GOT3 (cell line): ENCODE measurements around the gene ZCCHC14.
"Not testable (repeated sequence)": the region's sequence is repeated elsewhere in the genome, so short reads cannot be mapped to it uniquely, and the experiment has no call there.

Source experiments
- DNase-seq: peaks from one replicate; lab custom pipeline; 2025; ENCODE audit warnings: mixed read lengths; lab: John Stamatoyannopoulos, UW

Gene ZCCHC14

DNA sequence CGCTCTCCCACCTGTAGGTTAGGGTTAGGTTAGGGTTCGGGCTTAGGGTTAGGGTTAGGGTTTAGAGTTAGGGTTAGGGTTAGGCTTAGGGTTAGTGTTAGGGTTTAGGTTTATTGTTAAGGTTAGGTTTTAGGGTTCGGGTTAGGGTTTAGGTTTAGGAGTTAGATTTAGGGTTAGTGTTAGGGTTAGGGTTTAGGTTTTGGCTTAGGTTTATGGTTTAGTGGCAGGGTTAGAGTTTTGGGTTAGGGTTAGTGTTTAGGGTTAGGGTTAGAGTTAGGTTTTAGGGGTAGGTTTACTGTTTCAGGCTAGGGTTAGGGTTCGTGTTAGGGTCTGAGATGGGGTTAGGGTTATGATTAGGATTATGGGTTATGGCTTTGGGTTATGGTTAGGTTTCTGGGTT is 31.6 kb upstream of the ZCCHC14 start:
- DNase-seq: no peak

DNA sequence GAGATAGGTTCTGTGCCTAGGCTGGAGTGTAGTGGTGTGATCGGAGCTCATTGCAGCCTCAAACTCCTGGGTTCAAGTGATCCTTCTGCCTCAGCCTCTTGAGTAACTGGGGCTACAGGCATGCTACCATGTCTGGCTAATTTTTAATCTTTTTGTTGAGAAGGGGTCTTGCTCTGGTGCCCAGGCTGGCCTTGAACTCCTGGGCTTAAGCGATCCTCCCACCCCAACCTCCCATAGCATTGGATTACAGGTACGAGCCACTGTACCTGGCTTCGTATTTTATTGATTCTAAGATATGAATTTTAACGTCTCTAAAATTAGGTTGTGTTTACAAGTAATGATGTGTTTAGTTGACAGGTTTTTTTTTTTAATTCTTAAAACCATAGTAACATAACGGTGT is 30.8 kb upstream of the ZCCHC14 start:
- not testable (repeated sequence) for DNase-seq

DNA sequence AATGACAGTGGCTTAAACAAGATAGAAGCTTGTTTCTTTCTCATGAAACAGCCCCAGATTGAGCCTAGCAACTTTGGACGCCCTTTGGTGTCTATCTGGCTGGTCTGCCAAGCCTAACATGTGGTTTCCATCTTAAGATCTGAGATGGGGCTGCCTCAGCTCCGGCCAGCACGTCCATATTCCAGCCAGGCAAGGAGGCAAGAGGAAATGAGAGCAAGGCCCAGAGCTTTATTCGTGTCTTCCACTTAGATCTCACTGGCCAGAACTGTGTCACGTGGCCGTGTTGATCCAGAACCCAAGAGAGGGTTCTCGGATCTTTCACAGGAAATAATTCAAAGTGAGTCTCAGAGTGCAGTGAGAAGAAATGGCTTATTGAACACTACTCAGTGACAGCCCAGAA is 28.9 kb upstream of the ZCCHC14 start:
- not testable (repeated sequence) for DNase-seq

DNA sequence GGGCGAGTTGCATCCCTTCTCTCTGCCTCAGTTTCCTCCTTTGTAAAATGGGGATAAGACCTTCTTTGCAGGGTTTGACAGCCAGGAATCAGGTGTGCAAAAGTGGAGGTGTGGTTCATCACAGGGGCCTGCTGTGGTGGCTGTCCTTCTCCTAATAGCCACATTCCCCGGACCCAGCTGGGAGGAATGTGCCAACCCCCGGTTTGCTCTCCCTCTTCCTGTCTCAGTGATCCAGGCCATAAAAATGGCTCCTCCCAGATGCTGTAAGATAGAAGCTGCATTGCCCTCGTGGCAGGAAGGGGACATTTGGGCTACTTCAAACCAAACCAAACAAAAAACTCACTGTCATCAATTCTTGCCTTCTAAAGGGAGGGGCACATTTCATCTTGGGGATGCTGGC is 26.3 kb upstream of the ZCCHC14 start:
- not testable (repeated sequence) for DNase-seq

DNA sequence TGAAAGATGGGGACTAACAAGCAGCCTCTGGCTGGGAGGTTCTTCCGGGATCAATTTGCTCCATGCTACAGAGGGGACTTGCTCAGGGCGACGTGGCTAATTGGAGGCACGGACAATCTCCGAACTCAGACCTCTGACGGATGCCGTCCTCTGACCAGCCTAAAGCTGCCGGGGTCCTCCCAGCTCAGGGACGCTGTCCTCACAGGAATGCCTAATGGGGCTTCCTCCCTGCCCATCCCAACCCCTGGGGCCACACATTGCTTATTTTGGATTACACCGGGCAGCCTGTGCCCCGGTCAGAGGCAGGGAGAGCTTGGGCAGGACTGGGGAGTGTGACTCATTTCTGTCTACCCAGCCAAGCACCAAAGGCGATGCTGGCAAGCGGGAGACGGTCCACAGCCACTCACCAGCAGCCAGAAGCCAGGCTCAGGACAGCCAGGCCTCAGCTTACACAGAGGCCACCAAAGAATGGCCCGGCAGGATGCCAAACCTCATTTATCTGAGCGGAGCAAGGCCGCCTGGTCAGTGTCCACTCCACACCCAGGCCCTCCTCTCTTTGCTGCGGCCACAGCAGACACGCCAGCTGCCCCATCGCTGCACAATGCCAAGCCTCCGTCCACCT is 25.7 kb upstream of the ZCCHC14 start:
- not testable (repeated sequence) for DNase-seq

DNA sequence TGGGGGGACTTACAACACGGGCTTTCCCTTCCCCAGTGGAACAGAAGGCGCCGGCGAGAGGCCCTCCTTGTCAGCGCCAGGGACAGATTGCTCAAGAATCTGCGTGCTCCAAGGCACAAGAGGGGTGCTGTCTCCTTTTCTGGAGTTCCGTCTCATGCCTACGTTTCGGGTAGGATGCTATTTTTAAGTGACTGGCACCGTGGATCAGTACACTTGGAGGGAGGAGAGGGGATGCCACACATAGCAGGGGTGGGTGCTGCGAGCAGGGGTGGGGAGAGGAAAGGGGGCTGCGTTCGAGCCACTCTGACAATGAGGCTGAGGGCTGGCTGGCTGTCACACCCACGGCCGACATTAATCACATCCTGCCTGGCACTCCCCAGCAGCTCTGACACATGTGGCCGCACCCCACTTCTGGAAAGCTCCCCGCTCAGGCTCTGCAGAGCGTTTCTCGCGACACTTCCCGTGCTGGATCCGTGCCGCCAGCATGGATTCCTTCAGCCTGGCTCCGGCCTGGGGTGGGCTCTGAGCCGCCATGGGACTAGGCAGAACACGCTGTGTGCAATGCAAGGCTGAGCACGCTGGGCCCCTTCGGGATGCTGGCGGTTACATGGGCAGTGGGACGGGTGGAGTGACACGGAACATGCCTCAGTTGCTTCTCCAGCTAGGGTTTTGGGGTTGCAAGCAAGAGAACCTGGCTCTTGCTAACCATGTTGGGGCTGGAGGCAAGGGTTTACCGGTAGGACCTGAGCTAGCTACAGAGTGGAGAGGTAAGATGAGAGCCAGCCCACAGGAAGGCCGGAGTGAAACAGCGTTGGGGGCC is 25.0 kb upstream of the ZCCHC14 start:
- not testable (repeated sequence) for DNase-seq

DNA sequence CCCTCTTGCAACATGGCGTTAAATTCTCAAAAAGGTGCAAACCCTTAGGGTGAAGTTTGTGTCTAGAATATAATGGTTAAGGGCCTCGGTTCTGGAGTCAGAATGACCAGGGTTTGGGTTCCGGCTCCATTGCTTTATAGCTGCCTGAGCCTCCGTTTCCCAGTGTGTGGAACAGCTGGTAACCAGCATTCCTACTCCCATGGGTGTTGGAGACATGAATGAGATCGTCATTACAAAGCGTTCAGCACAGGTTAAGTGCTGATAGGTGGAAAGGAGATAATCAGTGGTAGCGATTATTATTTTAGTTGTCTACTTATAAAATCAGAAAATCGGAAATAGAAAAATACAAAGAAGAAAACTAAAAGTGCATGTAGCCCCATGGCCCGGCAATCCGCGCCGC is 23.5 kb upstream of the ZCCHC14 start:
- no peak for DNase-seq

DNA sequence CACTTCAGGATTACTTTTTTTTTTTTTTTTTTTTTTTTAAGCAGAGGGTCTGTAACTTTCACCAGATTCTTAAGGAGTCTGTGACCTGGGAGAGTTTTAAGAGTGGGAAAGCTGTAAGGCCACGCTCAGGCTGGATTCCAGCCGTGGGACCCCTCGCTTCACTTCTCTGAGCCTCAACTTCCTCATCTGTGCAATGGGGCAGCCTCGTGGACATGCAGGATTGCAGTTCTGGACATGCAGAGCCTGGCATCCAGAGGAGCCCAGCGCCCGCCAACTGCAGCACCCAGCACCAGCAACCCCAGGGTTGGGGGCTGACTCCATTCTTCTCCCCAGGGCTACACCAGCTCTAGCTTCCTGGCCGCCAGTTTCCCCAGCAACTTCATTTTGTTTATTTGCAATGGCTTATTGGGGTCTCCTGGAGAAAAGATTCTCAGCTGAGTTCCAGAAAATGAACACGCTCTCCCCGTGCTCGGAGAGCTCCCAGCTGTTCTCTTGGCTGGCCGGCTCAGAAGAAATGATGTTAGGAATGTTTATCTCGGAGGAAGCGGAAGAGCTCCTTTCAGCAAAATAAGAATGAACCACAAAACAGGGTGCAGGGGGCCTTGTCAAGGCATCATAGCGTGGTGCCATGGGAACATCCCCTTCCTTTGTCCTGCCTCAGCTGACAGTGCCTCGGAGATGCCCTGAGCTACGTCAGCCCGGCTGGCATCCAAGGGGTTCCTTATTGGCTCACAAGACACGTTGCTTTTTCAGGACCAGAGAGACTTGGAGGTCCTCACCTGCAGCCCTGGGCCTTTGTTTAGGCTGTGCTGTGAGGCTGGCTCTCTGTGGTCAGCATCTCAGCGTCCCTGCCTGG is 22.9 kb upstream of the ZCCHC14 start:
- no peak for DNase-seq

DNA sequence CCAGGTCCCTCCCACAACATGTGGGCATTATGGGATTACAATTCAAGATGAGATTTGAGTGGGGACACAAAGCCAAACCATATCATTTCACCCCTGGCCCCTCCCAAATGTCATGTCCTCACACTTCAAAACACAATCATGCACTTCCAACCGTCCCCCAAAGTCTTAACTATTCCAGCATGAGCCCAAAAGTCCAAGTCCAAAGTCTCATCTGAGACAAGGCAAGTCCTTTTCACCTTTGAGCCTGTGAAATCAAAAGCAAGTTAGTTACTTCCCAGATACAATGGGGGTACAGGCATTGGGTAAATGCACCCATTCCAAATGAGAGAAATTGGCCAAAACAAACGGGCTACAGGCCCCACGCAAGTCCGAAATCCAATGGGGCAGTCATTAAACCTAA is 17.0 kb upstream of the ZCCHC14 start:
- DNase-seq: not testable (repeated sequence)

DNA sequence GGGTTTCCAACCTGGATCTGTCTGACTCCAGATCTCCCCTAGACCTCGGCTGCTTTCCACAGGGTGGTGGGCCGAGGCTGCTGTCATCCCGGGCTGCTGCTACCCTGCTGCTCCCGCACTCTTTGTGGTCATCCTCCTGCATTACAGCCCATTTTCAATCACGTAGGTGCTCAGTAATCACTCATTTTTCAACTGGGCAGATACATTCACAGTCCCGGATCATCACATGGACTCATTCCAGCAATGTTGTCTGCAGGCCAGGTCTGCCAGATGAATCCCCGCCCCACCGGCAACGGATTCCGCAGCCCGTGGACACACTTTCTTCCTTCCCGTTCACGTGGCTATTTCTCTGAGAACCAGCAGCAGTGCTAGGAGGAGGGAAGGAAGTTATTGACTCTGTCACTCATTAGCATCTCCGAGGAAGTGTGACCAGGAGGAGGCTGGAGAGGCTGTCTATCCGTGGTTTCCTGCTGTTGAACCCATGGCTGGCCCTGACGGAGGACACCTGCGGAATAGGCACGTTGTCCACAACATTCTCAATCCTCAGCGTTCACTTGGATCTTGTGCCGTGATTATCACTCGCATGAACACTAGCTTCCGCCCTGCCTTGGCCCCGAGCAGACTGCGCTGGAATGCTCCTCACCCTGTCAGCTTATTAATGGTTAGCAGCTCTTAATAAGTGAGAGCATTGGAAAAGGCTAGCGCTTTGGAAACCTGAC is 14.7 kb upstream of the ZCCHC14 start:
- no peak for DNase-seq

DNA sequence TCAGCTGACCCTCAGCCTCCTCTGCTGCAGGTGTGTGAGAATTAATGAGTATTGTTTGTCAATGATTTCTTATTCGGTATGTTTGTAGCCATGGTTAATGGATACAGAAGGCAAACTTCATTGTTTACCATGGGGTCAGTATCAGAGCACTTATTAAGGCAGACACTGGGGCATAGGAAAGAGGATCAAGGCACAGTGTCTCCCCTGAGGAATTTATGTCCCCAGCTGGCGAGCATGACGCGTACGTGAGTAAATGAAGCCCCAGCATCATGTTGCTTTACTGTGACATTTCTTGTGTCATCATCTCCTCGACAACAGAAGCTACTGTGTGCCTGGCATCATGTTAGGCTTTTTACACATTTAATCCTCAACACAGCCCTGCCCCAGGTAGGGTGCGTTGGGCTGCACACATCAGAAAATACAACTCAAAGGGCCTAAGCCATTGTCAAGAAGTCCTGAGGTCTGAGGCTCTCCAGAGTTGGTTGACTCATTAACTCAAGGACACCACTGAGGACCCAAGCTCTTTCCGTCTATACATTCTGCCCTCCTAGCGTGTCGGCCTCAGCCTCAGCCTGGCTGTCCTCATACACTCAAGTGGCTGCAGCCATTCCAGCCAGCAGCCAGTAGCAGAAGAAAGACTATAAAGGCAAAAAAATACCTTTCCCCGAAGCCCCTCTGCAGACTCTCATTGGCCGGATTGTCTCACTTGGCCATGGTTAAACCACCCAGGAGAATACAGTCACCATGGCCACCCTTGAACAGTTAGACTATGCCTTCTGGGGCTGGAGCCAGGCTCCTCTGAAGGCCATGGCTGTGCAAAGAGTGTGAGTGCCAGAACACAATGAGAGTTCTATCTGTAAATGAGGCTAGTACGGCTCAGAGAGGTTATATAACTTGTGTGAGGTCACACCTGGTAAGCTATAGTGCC is 13.9 kb upstream of the ZCCHC14 start:
- DNase-seq: no peak

DNA sequence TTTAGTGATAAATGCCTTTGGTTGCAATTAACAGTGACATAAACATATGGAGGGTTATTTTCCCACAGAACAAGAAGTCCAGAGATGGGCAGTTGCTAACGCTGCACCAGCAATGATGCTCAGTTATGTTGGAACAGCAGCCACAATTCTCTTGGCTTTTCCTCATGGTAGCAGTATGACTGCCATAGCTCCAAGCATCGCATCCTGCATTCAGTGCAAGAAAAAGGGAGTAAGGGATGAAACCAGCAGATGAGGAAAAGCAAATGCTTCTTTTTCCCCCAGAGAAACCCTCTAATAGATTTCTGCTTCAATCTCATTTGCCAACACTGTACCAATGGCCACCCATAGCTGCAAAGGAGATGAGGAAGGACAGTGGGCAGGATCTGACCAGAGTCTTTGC is 13.0 kb upstream of the ZCCHC14 start:
- DNase-seq: no peak

DNA sequence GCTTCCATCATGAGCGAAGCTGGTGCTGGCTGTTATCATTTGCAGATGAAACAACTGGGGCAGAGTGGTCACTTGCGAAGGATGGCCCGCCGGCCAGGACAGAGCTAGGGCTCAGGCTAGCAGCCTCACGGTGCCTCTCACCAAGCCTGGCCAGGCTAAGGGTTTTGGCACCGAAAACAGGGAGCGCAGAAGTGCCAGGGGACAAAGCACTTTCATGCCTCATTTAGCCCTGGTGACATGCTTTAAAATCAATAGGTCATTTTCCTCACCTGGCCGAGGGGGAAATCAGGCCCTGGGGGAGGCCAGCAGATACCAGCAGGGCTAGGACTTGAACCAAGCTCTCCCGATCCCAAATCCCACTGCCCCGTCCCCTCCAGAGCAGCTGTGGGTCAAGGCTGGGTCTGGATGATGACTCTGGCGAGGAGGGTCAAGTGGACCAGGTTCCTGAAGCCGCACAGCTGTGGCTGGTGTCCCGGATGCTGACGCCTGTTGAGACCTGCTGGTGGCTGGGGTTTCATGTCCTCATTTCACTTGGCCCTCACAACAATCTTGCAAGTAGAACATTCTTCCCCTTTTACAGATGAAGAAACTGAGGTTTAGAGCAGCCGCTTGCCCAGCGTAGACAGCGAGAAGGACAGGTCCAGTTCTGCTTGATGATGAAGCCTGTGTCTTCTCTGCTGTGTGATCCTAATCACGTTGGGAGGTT is 10.6 kb upstream of the ZCCHC14 start:
- not testable (repeated sequence) for DNase-seq

DNA sequence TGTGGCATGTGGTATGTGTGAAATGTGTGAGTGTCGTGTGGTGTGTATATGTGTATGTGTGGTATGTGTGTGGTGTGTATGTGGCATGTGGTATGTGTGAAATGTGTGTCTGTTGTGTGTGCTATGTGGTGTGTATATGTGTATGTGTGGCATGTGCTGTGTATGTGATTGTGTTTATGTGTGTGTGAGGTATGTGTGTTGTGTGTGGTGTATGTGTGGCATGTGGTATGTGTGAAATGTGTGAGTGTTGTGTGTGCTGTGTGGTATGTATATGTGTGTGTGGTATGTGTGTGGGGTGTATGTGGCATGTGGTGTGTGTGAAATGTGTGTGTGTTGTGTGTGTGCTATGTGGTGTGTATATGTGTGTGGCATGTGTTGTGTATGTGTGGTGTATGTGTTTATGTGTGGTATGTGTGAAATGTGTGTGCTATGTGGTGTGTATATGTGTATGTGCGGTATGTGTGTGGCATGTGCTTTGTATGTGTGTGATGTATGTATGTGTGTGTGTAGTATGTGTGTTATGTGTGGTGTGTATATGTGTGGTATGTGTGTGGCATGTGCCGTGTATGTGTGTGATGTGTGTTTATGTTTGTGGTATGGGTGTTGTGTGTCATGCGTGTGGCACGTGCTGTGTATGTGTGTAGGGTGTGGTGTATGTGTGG is 9.6 kb upstream of the ZCCHC14 start:
- no peak for DNase-seq

DNA sequence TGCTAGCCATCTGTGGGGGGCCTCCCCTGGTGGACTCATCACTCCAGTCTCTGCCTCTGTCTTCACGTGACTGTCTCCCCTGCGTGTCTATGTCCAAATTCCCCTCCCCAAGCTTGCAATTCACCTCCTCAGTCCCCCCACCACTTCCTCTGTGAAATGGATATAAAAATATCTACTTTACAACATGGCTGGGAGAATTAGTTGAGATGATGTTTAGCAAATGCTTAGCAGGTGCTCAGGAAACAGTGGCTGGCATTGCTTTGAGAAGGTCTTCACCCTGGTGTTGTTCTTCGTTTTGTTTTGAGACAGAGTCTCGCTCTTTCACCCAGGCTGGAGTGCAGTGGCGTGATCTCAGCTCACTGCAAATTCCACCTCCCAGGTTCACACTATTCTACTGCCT is 8.3 kb upstream of the ZCCHC14 start:
- no peak for DNase-seq

DNA sequence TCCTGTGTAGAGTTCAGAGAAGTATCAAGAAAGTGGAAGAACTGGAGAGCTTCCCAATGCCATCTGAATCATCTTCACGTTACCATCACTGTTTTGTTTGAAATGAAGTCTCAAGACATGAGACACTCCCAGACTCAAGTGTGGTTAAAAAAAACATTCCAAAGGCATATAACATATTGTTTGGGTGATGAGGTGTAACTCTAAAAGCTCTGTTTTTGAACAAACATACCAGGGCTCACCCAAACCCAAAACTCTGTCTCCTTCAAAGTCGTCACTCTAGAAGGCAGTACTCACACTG is 6.3 kb upstream of the ZCCHC14 start:
- no peak for DNase-seq

DNA sequence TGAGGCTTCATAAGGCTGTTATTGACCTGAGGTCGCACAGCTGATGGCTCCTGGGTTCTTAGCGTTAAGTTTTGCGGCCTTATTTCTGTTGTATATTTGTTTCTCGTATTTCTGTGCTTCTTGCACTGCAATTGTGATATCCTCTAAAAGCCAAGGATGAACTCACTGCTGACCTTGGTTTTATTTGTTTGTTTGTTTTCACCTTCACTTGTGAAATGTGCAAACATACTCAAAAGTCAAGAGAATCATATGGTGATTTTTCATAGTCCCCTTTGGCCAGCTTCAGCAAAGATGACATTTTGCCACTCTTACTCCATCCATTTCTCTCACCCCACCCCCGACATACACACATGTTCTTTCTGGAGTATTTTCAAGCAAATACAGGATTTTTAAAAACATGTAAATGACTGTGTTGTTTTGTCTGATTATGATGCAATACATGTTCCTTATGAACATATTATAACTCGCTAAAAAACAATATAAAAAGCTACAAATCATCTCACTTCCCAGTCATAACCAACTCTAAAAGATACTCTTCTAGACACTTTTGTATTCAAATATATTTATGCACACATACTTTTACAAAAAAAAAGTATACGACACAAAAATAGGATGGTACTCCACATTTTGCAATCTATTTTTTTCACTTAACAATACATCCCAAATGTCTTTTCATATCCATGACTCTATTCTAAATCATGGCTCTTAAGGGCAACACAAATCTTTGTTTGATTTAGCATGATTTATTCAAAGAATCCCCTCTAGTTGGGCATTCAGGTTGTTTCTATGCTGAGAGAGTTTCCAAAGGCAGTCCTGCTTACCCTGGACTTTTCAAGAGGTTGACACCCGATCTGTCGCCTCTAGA is 5.7 kb upstream of the ZCCHC14 start:
- DNase-seq: no peak

DNA sequence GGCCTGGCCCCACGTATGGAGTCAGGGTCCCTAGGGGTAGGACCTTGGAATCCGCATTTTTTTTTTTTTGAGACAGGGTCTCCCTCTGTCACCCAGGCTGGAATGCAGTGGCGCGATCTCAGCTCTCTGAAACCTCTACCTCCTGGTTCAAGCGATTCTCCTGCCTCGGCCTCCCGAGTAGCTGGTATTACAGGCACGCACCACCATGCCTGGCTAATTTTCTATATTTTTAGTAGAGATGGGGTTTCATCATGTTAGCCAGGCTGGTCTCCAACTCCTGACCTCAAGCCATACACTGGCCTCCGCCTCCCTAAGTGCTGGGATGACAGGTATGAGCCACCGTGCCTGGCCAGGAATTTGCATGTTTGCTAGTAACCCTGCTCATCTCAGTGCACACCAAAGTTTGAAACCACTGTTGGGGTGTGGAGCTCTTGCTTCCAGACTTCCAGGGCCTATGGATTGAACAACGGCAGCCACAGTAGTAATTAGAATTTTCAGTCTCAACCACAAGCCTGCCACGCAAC is 5.0 kb upstream of the ZCCHC14 start:
- DNase-seq: not testable (repeated sequence)
